MM.1S (cell line): Measurements from ENCODE around the gene NKG7.

ENCODE experiments used
- DNase-seq: peaks from one replicate; pipeline ENCODE4 v3.0.0-alpha.2; 2015
- H2AFZ ChIP-seq: fragments of 300-600 bp; sonication (generic); 2 replicates; pipeline ENCODE4 v1.6.0; 2016; ENCODE audit warnings: antibody characterized with exemption, low read length
- H3F3A ChIP-seq: fragments of 300-600 bp; sonication (generic); 2 replicates; pipeline ENCODE4 v1.6.1; 2016; ENCODE audit warnings: mild to moderate bottlenecking, antibody characterized with exemption, low read length, moderate library complexity, mixed read lengths; ENCODE audit not compliant: insufficient read depth
- H3K27ac ChIP-seq: fragments of 300-600 bp; sonication (generic); 2 replicates; pipeline ENCODE4 v1.5.1; 2016; ENCODE audit warnings: mild to moderate bottlenecking, low read length
- H3K27me3 ChIP-seq: fragments of 300-600 bp; sonication (generic); replicated peaks from 2 replicates; pipeline ENCODE4 v1.6.0; 2016; ENCODE audit warnings: low read length; ENCODE audit not compliant: insufficient read depth
- H3K36me3 ChIP-seq: fragments of 300-600 bp; sonication (generic); replicated peaks from 2 replicates; pipeline ENCODE4 v1.6.1; 2016; ENCODE audit warnings: mild to moderate bottlenecking, low read length, mixed read lengths; ENCODE audit not compliant: insufficient read depth
- H3K4me1 ChIP-seq: fragments of 300-600 bp; sonication (generic); 2 replicates; pipeline ENCODE4 v1.6.1; 2016; ENCODE audit warnings: low read length, mixed read lengths
- H3K4me2 ChIP-seq: fragments of 300-600 bp; sonication (generic); 2 replicates; pipeline ENCODE4 v1.6.0; 2016; ENCODE audit warnings: low read depth, low read length
- H3K4me3 ChIP-seq: fragments of 300-600 bp; sonication (generic); 2 replicates; pipeline ENCODE4 v1.5.1; 2016; ENCODE audit warnings: low read length, mixed read lengths
- H3K79me2 ChIP-seq: fragments of 300-600 bp; sonication (generic); 2 replicates; pipeline ENCODE4 v1.6.1; 2016; ENCODE audit warnings: mixed run types, low read length, mixed read lengths
- H3K9ac ChIP-seq: fragments of 300-600 bp; sonication (generic); 2 replicates; pipeline ENCODE4 v1.6.1; 2016; ENCODE audit warnings: low read length, mixed read lengths
- H3K9me2 ChIP-seq: fragments of 300-600 bp; sonication (generic); replicated peaks from 2 replicates; pipeline ENCODE4 v1.6.1; 2016; ENCODE audit warnings: mild to moderate bottlenecking, low read length, mixed read lengths; ENCODE audit not compliant: insufficient read depth
- H3K9me3 ChIP-seq: fragments of 300-600 bp; sonication (generic); replicated peaks from 2 replicates; pipeline ENCODE4 v1.6.1; 2016; ENCODE audit warnings: mild to moderate bottlenecking, low read length, mixed read lengths; ENCODE audit not compliant: insufficient read depth
- H4K20me1 ChIP-seq: fragments of 300-600 bp; sonication (generic); 2 replicates; pipeline ENCODE4 v1.6.1; 2016; ENCODE audit warnings: mild to moderate bottlenecking, low read length, moderate library complexity, mixed read lengths; ENCODE audit not compliant: insufficient read depth
- CTCF ChIP-seq: fragments of 300-600 bp; sonication (generic); IDR thresholded peaks from 2 replicates; pipeline ENCODE4 v1.5.1; 2016; ENCODE audit warnings: antibody characterized with exemption, low read length, mixed read lengths
- EZH2 ChIP-seq: fragments of 300-600 bp; sonication (generic); optimal IDR thresholded peaks from 2 replicates; pipeline ENCODE3; 2017; ENCODE audit warnings: low read depth, mild to moderate bottlenecking, antibody characterized with exemption, low read length, mixed read lengths
- EZH2phosphoT487 ChIP-seq: fragments of 300-600 bp; sonication (generic); IDR thresholded peaks from 2 replicates; pipeline ENCODE4 v1.6.1; 2018; ENCODE audit warnings: antibody characterized with exemption, low read length

Gene NKG7

GRCh38 chr19:51331716-51332115, 40.7 kb downstream of the NKG7 start:
- Histone ChIP-seq H3K9me2 (no peaks in the 10 kb centered on the region), H3K27me3 (no peaks in the 10 kb centered on the region), H3F3A (no peaks in the 10 kb centered on the region), H3K9me3 (no peaks in the 10 kb centered on the region), H3K27ac (no peak overlapping the region), H3K36me3 (no peaks in the 10 kb centered on the region), H3K4me2 (no peak overlapping the region), H3K9ac (no peak overlapping the region), H4K20me1 (no peaks in the 10 kb centered on the region), H3K4me3 (no peak overlapping the region), H3K4me1 (no peaks in the 10 kb centered on the region), H2AFZ (no peak overlapping the region), H3K79me2 (no peaks in the 10 kb centered on the region)
- DNase-seq: no peak
- TF ChIP-seq CTCF (no peak), EZH2phosphoT487 (no peak), EZH2 (no peak)

GRCh38 chr19:51331193-51331592, 41.3 kb downstream of the NKG7 start:
- Histone ChIP-seq H3K27me3 (no peaks in the 10 kb centered on the region), H3K79me2 (no peaks in the 10 kb centered on the region), H3K9me2 (no peaks in the 10 kb centered on the region), H3K9ac (no peak overlapping the region), H3K4me2 (no peak overlapping the region), H3K4me1 (no peaks in the 10 kb centered on the region), H3K9me3 (no peaks in the 10 kb centered on the region), H3F3A (no peaks in the 10 kb centered on the region), H3K4me3 (no peak overlapping the region), H3K36me3 (no peaks in the 10 kb centered on the region), H4K20me1 (no peaks in the 10 kb centered on the region), H3K27ac (no peak overlapping the region), H2AFZ (no peak overlapping the region)
- DNase-seq: no peak
- no peak for TF ChIP-seq EZH2
- TF ChIP-seq CTCF: no peak
- no peak for TF ChIP-seq EZH2phosphoT487

- no peak for TF ChIP-seq EZH2
- no peak for TF ChIP-seq EZH2phosphoT487
- TF ChIP-seq CTCF: no peak
- H3K9ac ChIP-seq: no peak overlapping the region
Observed at GRCh38 chr19:51330366-51330765, 42.1 kb downstream of the NKG7 start.

GRCh38 chr19:51329411-51329810, 43.0 kb downstream of the NKG7 start:
- Histone ChIP-seq H3K79me2 (no peaks in the 10 kb centered on the region), H3K9me3 (no peaks in the 10 kb centered on the region), H3K36me3 (no peaks in the 10 kb centered on the region), H3K27ac (no peak overlapping the region), H4K20me1 (no peaks in the 10 kb centered on the region), H3K4me3 (no peak overlapping the region), H3K9me2 (no peaks in the 10 kb centered on the region), H3K9ac (no peak overlapping the region), H2AFZ (no peak overlapping the region), H3K4me1 (no peaks in the 10 kb centered on the region), H3F3A (no peaks in the 10 kb centered on the region), H3K27me3 (no peaks in the 10 kb centered on the region), H3K4me2 (no peak overlapping the region)
- DNase-seq: no peak
- no peak for TF ChIP-seq EZH2
- TF ChIP-seq CTCF: no peak
- no peak for TF ChIP-seq EZH2phosphoT487

More at GRCh38 chr19:51330366-51330765, 42.1 kb downstream of the NKG7 start:
- Histone ChIP-seq H4K20me1 (no peaks in the 10 kb centered on the region), H3K4me2 (no peak overlapping the region), H3K27ac (no peak overlapping the region), H3K4me1 (no peaks in the 10 kb centered on the region), H3F3A (no peaks in the 10 kb centered on the region), H3K36me3 (no peaks in the 10 kb centered on the region), H3K4me3 (no peak overlapping the region), H2AFZ (no peak overlapping the region), H3K79me2 (no peaks in the 10 kb centered on the region), H3K27me3 (no peaks in the 10 kb centered on the region), H3K9me3 (no peaks in the 10 kb centered on the region), H3K9me2 (no peaks in the 10 kb centered on the region)
- DNase-seq: no peak
